Smooth muscle cell (in vitro differentiated cells): ENCODE results near the gene ASXL3. TPM values are rescaled to one million over a fixed set of nuclear protein-coding genes. Genes with fewer than 3 reads are reported as not detected.

Experiments used
- DNase-seq: peaks from one replicate; lab custom pipeline; 2025; ENCODE audit not compliant: unreplicated experiment; lab: John Stamatoyannopoulos, UW
- H2AFZ ChIP-seq: fragments of 200-600 bp; sonication (generic); 2 replicates; pipeline ENCODE4 v1.6.0; 2016; ENCODE audit warnings: antibody characterized with exemption, low read depth, mild to moderate bottlenecking
- H3F3A ChIP-seq: fragments of 200-600 bp; sonication (generic); 2 replicates; pipeline ENCODE4 v1.6.0; 2017; ENCODE audit warnings: antibody characterized with exemption, low read depth
- H3K27ac ChIP-seq: fragments of 200-600 bp; sonication (generic); 2 replicates; pipeline ENCODE4 v1.5.1; 2016; ENCODE audit warnings: low read depth, mild to moderate bottlenecking
- H3K27me3 ChIP-seq: fragments of 200-600 bp; sonication (generic); 2 replicates; pipeline ENCODE4 v1.6.1; 2016; ENCODE audit warnings: low read depth, mild to moderate bottlenecking
- H3K36me3 ChIP-seq: fragments of 200-600 bp; sonication (generic); 2 replicates; pipeline ENCODE4 v1.5.1; 2016; ENCODE audit warnings: low read depth
- H3K4me1 ChIP-seq: fragments of 200-600 bp; sonication (generic); 2 replicates; pipeline ENCODE4 v1.5.1; 2016; ENCODE audit warnings: low read depth
- H3K4me2 ChIP-seq: fragments of 200-600 bp; sonication (generic); 2 replicates; pipeline ENCODE4 v1.6.0; 2016; ENCODE audit warnings: mild to moderate bottlenecking
- H3K4me3 ChIP-seq: fragments of 200-600 bp; sonication (generic); 2 replicates; pipeline ENCODE4 v1.5.1; 2016; ENCODE audit warnings: mild to moderate bottlenecking
- H3K79me2 ChIP-seq: fragments of 200-600 bp; sonication (generic); 2 replicates; pipeline ENCODE4 v1.6.0; 2016; ENCODE audit warnings: low read depth, mild to moderate bottlenecking
- H3K9ac ChIP-seq: fragments of 200-600 bp; sonication (generic); 2 replicates; pipeline ENCODE4 v1.6.0; 2016; ENCODE audit warnings: low read depth
- H3K9me3 ChIP-seq: fragments of 200-600 bp; sonication (generic); replicated peaks from 2 replicates; pipeline ENCODE4 v1.5.1; 2016; ENCODE audit warnings: low read depth
- H4K20me1 ChIP-seq: fragments of 200-600 bp; sonication (generic); 2 replicates; pipeline ENCODE4 v1.6.0; 2016; ENCODE audit warnings: low read depth
- CTCF ChIP-seq: fragments of 200-600 bp; sonication (generic); IDR thresholded peaks from 2 replicates; pipeline ENCODE4 v1.5.1; 2017; ENCODE audit warnings: borderline replicate concordance, mild to moderate bottlenecking, antibody characterized with exemption; ENCODE audit not compliant: insufficient read depth, poor library complexity, severe bottlenecking
- WGBS: methylation state at CpG from one replicate; pipeline ENCODE4 v1.1.7; 2016; ENCODE audit warnings: low lambda C conversion rate; 5-methylcytosine and 5-hydroxymethylcytosine counted together
- polyA plus RNA-seq: library from polyadenylated mRNA; unstranded; fragments of >200 nt; fragmentation: Nextera tagmentation; extraction: Ambion mirVana; gene quantifications from 2 replicates; pipeline ENCODE4 v1.2.1, GENCODE V29; 2016
- total RNA-seq: library from RNA; depleted of rRNA; stranded (reverse); fragments of >200 nt; gene quantifications from 2 replicates; pipeline ENCODE4 v1.2.3, GENCODE V29; 2014

ASXL3 gene
- total and polyA plus RNA-seq, 2 experiments from 2014 or later: 1.2 to 5.9 TPM

- no peaks in the 10 kb centered on the region for H3K9me3 ChIP-seq
- H3K36me3 ChIP-seq: peaks cover 3% of the 10 kb centered on the region
- H3K27me3 ChIP-seq: no peaks in the 10 kb centered on the region
- WGBS: 88% methylated on average over 3 of the region's 3 CpGs
- TF ChIP-seq CTCF: no peak
- H3F3A ChIP-seq: peaks cover 4% of the 10 kb centered on the region
- H3K27ac ChIP-seq: no peak overlapping the region
- DNase-seq: no peak
- no peak overlapping the region for H3K4me3 ChIP-seq
- H2AFZ ChIP-seq: no peak overlapping the region
- peaks cover 27% of the 10 kb centered on the region for H3K4me1 ChIP-seq
- H4K20me1 ChIP-seq: peaks cover 11% of the 10 kb centered on the region
- no peak overlapping the region for H3K4me2 ChIP-seq
- no peak overlapping the region for H3K9ac ChIP-seq
- H3K79me2 ChIP-seq: peaks cover 50% of the 10 kb centered on the region
These were observed 7.4 kb downstream of the ASXL3 start for GRCh38 chr18:33585431-33585775.

DNA sequence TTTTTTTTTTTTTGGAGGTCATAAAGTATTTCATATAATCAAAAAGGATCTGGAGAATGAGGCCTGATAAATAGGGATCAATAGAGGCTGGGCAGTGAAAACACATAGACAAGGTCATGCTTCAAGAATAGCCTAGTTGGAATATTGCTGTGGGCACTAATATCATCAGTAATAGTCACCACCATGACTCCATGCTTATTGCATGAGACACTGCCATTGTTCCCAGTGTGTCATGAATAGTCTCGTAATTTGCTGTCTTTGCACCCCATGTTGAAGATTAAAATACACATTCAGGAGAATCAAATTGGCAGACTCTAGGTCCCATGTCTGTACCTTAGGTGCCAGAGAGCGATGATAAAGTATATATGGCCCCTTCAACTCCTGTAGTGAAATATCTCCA lies 10.3 kb downstream of the ASXL3 start:
- Histone ChIP-seq H3K27me3 (no peaks in the 10 kb centered on the region), H3K4me2 (no peak overlapping the region), H3K9ac (no peak overlapping the region), H3K79me2 (peaks cover 54% of the 10 kb centered on the region), H3K4me1 (peaks cover 20% of the 10 kb centered on the region), H3F3A (no peaks in the 10 kb centered on the region), H3K27ac (no peak overlapping the region), H4K20me1 (peaks cover 12% of the 10 kb centered on the region), H3K36me3 (peaks cover 3% of the 10 kb centered on the region), H3K9me3 (no peaks in the 10 kb centered on the region), H2AFZ (no peak overlapping the region), H3K4me3 (no peak overlapping the region)
- 98% methylated on average over 2 of the region's 2 CpGs for WGBS
- no peak for DNase-seq
- no peak for TF ChIP-seq CTCF

- Histone ChIP-seq H3F3A (no peaks in the 10 kb centered on the region), H3K27me3 (no peaks in the 10 kb centered on the region), H3K9me3 (no peaks in the 10 kb centered on the region), H3K9ac (no peak overlapping the region), H3K4me1 (peaks cover 13% of the 10 kb centered on the region), H4K20me1 (peaks cover 24% of the 10 kb centered on the region), H2AFZ (peak overlapping the region; percentile 57), H3K27ac (peak overlapping the region; percentile 44), H3K4me3 (no peak overlapping the region), H3K4me2 (peak overlapping the region; percentile 78), H3K36me3 (no peaks in the 10 kb centered on the region), H3K79me2 (peaks cover 51% of the 10 kb centered on the region)
- DNase-seq: no peak
- 12% methylated on average over 5 of the region's 5 CpGs for WGBS
- TF ChIP-seq CTCF: no peak
These were observed 15.2 kb downstream of the ASXL3 start for GRCh38 chr18:33593261-33593660.

DNA sequence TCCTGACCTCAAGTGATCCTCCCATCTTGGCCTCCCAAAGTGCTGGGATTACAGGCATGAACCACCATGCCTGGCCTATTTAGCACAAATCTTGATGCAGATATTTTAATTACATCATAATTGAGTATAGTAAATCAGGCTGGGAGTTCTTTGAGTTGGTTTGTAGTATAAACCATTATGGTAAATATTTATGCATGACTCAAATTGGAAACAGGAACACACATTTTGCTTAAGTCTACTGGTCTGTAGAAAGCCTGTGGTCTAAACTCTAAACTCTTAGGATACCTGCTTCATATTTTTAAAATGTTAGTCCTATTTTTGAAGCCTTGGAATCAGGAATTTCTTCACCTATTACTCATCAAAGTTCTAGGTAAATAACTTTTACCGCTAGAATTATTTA lies 16.8 kb downstream of the ASXL3 start:
- no peak overlapping the region for H3K9ac ChIP-seq
- H3K4me1 ChIP-seq: peaks cover 13% of the 10 kb centered on the region
- 32% methylated on average over 1 of the region's 1 CpG for WGBS
- peaks cover 48% of the 10 kb centered on the region for H3K79me2 ChIP-seq
- H3K27ac ChIP-seq: no peak overlapping the region
- no peaks in the 10 kb centered on the region for H3K27me3 ChIP-seq
- peak overlapping the region; percentile 3 for H3K4me2 ChIP-seq
- H2AFZ ChIP-seq: no peak overlapping the region
- DNase-seq: no peak
- H4K20me1 ChIP-seq: peaks cover 24% of the 10 kb centered on the region
- H3K9me3 ChIP-seq: no peaks in the 10 kb centered on the region
- H3K4me3 ChIP-seq: no peak overlapping the region
- H3K36me3 ChIP-seq: no peaks in the 10 kb centered on the region
- no peaks in the 10 kb centered on the region for H3F3A ChIP-seq
- TF ChIP-seq CTCF: no peak
